HUDEP-2 (cell line): ENCODE data around the gene CD81.

Experiments
- DNase-seq, 76 experiments: peaks; one replicate each; lab custom pipeline; 2025; ENCODE audit not compliant: unreplicated experiment in 76 of 76; lab: John Stamatoyannopoulos, UW

Gene CD81

DNA sequence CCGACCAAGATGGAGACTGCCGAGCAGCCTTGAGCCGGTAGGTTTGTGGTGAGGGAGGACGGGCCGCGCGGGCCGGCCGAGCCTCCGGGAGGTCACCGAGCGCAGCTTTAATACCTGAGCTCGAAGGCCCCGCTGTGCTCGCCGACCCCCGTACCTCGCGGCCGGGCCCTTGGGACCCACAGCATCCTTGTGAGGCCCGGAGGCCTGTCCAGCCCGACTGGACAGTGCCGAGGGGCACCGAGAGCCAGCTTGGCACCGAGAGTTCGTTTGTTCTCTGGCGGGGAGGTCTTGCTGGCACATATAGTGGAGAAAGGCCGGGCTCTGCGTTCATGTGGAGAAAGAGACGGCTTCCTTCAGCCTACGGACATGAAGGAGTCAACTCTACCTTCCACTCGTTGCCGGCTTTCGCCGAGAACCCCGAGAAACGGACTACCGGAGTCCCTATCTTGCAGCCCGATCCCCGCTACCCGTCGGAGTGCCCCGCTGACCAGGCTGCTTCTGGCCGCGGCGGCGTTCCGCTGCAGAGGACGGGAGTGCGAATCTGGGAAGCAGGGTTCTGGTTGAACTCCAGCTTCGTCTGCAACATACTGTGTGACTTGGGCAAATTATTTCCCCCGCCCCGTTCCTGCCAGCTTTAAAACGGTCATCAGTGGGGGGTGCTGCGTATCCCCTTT lies 23.8 kb downstream of the CD81 start:
- DNase-seq, result no peak

DNA sequence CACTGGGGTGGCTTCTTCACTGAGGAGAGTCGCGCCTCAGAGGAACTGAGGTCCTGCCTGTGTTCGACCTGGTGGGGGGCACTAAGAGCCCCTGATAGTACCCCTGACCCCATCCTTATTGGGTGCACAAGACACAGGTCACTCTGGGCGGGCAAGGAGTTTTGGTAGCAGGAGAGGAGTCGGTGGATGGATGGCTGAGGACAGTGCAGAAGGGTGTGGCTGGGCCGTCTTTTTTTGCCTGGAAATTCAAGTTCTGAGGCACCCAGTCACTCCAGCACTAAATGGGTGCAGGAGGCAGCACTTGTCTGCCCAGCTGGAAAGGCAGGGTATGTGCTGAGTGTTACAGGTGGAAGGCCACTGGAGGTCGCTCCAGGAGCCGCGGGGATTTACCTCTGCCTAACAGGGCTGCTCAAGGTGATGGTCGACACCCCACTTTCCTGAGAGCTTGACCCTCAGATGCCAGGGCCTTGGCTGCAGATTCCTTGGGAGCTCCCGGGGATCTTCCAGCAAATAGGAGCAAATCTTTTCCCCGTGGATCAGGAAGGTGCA lies 24.4 kb downstream of the CD81 start:
- no peak for DNase-seq

- DNase-seq, result no peak
Measured at GRCh38 chr11:2402106-2402505, 25.0 kb downstream of the CD81 start.

- DNase-seq, result no peak
Measured at GRCh38 chr11:2402890-2403645, 26.0 kb downstream of the CD81 start.

- DNase-seq, result no peak
Measured at GRCh38 chr11:2404735-2405196, 27.7 kb downstream of the CD81 start.

DNA sequence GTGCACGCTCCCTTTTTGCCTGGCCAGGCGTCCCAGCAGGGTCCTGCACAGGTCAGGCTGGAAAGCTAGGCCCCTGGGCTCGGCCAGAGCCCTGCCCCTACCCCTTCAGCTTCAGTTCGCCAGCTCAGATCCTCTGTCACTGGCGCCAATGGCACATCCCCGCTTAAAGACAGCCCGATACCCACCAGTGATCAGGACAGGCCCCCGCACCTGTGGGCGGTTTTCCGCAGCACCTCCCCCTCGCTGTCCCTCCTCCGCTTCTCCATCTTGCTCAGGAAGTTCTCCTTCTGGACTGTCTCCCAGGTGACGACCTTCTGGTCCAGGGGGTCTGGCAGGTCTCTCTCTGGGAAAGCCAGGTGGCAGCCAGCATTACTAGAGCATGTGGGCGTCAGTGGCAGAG lies 29.3 kb downstream of the CD81 start:
- no peak for DNase-seq

DNA sequence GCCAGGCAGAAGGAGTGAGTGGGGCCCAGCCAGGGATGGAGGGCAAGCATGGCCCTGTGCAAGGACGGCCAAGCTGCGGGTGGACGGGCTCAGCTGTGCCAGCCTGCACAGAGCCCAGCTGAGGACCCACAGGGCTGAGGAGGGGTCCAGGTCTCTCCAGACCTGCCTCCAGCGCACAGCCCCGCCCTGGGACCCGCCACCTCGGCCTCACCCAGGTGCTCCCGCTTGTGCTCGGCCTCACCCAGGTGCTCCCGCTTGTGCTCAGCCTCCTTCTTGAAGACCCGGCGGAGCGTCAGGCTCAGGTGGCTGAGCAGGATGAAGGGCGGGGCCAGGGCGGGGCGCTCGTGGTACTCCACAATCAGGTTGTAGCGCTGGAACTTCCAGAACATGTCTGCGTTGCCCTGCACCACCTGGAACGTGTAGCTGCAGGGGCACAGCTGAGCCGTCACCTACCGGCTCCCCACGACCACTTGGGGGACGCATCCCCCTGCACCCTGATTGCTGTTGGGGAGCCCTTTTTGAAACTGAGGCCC lies 29.8 kb downstream of the CD81 start:
- DNase-seq, result no peak

GRCh38 chr11:2408671-2409070 lies 31.6 kb downstream of the CD81 start:
- no peak for DNase-seq

DNA sequence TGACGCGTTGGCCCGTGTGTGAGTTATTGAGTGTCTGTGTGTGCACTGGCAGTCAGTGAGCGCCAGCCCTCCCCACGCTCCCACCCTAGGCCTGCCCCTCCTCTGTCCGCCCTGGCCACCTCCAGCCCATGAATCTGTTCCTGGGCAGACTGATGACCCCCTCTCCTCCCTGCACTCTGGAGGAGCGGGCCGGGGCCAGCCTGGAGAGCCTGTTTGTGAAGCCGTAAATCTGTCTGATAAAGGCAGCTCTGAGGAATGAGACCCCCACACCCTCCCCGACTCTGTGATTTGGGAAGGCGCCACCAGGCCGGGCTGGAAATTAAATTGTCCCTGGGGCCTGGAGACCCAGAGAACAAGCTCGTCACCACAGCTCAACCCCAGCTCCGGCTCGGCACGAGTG lies 32.0 kb downstream of the CD81 start:
- DNase-seq, result no peak

- DNase-seq, result no peak
Measured at GRCh38 chr11:2409611-2410468, 32.7 kb downstream of the CD81 start.

- no peak for DNase-seq
Measured at GRCh38 chr11:2410616-2411015, 33.5 kb downstream of the CD81 start.

GRCh38 chr11:2411446-2412305 lies 34.6 kb downstream of the CD81 start:
- DNase-seq, result no peak

DNA sequence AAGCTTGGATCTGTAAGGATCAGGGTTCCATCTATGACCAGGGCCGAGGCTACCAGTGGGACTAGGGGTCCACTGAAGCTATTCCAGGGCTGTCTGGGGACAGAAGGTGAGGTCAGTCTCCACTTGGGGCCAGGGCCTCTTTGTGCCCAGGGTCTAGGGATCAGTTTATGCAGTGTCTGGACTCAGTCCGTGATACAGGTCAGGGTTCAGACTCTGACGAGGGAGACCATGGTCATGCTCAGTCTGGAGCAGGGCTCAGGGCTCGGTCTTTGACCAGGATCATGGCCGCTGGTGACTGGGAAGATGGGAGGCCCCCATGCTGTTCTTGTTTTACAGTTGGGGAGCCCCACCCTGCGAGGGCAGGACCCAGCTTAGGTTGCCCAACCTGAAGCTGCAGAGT lies 35.2 kb downstream of the CD81 start:
- DNase-seq, result no peak

GRCh38 chr11:2413742-2414579 lies 36.9 kb downstream of the CD81 start:
- no peak for DNase-seq

DNA sequence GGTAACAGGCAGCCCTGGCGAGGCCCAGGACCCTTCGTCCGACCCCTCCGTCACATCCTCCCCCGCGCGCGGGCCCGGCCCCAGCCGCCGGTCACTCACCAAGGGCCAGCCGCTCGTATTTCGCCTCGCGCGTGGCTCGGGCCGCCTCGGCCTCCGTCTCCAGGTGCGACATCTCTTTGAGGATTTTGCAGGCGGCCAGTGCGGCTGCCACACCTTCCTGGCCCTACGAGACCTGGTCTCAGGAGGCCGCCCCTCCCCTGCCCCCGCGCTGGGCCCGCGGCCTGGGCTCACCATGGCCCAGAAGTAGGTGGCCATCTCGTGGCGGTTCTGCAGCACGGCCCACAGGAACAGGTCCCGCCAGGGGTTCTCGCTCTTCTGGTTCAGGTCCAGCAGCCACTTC lies 37.5 kb downstream of the CD81 start:
- DNase-seq, result no peak

DNA sequence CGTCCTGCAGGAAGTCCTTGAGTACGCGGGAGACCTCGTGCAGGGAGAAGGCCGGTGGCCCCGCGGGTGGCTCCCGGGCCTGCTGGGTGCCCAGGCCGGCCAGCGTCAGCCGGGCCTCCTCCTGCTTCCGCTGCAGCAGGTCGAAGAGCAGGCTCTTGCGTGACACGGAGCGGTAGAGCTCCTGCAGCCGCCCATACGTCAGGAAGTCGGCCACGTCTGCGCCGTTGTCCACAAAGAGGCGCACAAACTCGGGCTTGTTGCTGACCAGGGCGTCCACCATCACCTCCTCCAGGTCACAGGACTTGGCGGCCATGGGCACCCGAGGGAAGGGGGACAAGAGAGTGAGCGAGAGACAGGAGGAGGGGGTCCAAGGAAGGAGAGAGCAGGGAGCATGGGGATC lies 38.1 kb downstream of the CD81 start:
- no peak for DNase-seq

GRCh38 chr11:2415601-2416380 lies 38.7 kb downstream of the CD81 start:
- no peak for DNase-seq

DNA sequence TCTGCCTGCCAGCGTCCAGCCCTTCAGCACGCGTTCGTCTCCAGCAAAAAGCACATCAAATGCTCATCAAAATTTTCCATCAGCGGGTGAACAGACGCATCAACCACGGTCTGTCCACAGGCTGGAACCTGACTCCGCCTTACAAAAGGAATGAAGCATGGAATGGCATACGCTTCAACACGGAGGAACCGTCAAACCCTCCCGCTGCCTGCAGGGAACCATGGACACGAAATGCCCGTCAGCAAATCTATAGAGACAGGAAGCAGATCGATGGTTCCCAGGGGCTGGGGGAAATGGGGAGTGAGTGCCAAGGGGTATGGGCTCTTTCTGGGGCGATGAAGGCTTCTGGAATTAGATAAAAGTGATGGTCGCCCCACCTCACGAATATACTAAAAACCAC lies 39.7 kb downstream of the CD81 start:
- DNase-seq, result no peak
